Measurements from ENCODE around the gene IFRD2. TPM values are rescaled to one million over a fixed set of nuclear protein-coding genes. Genes with fewer than 3 reads are reported as not detected.
A peak's percentile ranks its signal among the peaks of the same experiment; 100 is the strongest.

The IFRD2 gene
- total RNA-seq, 8 experiments from 2014 or later, result 13.3 to 111 (median 24.8) TPM

DNA sequence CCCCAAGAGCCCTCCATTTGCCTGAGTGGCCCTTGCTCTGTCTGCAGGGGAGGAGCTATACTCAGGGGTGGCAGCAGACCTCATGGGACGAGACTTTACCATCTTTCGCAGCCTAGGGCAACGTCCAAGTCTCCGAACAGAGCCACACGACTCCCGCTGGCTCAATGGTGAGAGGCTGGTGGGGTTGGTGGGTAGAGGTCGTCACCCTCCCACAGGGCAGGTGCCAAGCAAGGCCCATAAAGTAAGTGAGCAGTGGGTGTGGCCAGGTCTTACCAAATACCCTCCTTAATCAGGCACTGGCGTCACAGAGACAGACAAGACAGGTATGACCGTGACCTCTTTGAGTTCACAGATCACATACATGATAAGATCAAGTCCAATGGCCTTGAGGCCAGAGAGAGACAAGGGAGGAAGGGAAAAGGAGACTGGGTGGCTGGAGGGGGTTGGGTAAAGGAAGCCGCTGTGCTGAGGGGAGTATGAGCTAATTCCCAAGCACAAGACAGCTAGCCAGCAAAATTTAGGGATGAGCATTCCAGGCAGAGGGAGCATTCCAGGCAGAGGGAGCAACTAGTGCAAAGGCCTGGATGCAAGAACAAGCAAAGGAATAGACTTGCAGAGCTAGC, 20.8 kb downstream of the IFRD2 start:
- 0 to 97% (median 67%) methylated on average over 1 to 6 of the region's 10 CpGs; no CpG with 5 or more reads in 5 of the 10 experiments for WGBS, 10 experiments
- ATAC-seq (replicated peaks in 6 of 8), result no peak
- in situ Hi-C loops (cut with MboI; ENCODE audit: low pct_unique_long_range_greater_than_20kb in 2 of 9, low sequenced_read_pairs in 9 of 9, unreplicated experiment in 9 of 9), result loop anchor here in 2 of 9 experiments (10.0 kb wide), 1 partner anchor 77 kb away; the partner anchor contains the start of gene GNAT1 (in 2 of the 2)
- no peak overlapping the region for H3K4me3 ChIP-seq
- peaks cover 22 to 39% of the 10 kb centered on the region in 2 donors for H3K4me1 ChIP-seq (replicated peaks in 1 of 2)
- H3K27ac ChIP-seq, result no peak overlapping the region

- Histone ChIP-seq H3K4me1 (replicated peaks in 1 of 2) (peaks cover 27 to 47% of the 10 kb centered on the region in 2 donors), H3K4me3 (no peak overlapping the region), H3K27ac (no peak overlapping the region)
- WGBS, 10 experiments, result 20 to 100% methylated on average over 1 to 3 of the region's 19 CpGs; no CpG with 5 or more reads in 8 of the 10 experiments
- in situ Hi-C loops (cut with MboI; ENCODE audit: low pct_unique_long_range_greater_than_20kb in 2 of 9, low sequenced_read_pairs in 9 of 9, unreplicated experiment in 9 of 9), result loop anchor here in 2 of 9 experiments (10.0 kb wide), 1 partner anchor 76 kb away; the partner anchor contains the start of gene GNAT1 (in 2 of the 2)
- no peak for ATAC-seq (replicated peaks in 6 of 8)
These were observed 21.6 kb downstream of the IFRD2 start for GRCh38 chr3:50270422-50271224.

- in situ Hi-C loops (cut with MboI; ENCODE audit: low pct_unique_long_range_greater_than_20kb in 2 of 9, low sequenced_read_pairs in 9 of 9, unreplicated experiment in 9 of 9), result loop anchor here in 2 of 9 experiments (10.0 kb wide), 1 partner anchor 75 kb away; the partner anchor contains the start of gene GNAT1 (in 2 of the 2)
- no peak overlapping the region for H3K4me3 ChIP-seq
- ATAC-seq (replicated peaks in 6 of 8), result peak in 1 of 8 experiments; percentile 3
- H3K27ac ChIP-seq, result no peak overlapping the region
- WGBS, 10 experiments, result 90 to 100% (median 100%) methylated on average over 1 to 3 of the region's 8 CpGs; no CpG with 5 or more reads in 7 of the 10 experiments
- H3K4me1 ChIP-seq (replicated peaks in 1 of 2), result peaks cover 34 to 53% of the 10 kb centered on the region in 2 donors
These were observed 22.2 kb downstream of the IFRD2 start for GRCh38 chr3:50269977-50270413.

DNA sequence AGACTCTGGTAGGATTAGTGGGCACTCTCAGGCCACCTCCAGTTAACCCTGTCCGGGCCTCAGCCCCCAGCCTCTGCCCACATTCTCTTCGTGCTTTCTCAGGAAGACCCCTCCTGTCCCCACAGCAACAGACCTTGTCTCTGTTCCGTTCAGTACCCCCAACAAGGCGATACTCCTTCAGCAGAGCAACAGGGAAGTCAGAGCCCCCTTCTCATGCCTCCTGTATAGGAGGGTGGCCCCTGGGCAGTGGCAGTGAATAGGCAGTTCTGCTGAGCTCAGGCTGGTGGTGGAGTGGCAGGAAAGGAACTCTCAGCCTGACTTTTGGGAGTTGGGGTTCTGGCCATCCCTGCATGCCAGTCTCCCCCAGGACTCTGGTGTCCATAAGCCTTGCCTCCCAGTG, 22.8 kb downstream of the IFRD2 start:
- no peak overlapping the region for H3K27ac ChIP-seq
- H3K4me1 ChIP-seq (replicated peaks in 1 of 2), result peaks cover 38 to 57% of the 10 kb centered on the region in 2 donors
- H3K4me3 ChIP-seq, result no peak overlapping the region
- whole genome bisulfite sequencing, 10 experiments, result 73 to 100% methylated on average over 1 to 2 of the region's 4 CpGs; no CpG with 5 or more reads in 8 of the 10 experiments
- ATAC-seq (replicated peaks in 6 of 8), result no peak
- in situ Hi-C loops (cut with MboI; ENCODE audit: low pct_unique_long_range_greater_than_20kb in 2 of 9, low sequenced_read_pairs in 9 of 9, unreplicated experiment in 9 of 9), result no loop called here

- in situ Hi-C loops (cut with MboI; ENCODE audit: low pct_unique_long_range_greater_than_20kb in 2 of 9, low sequenced_read_pairs in 9 of 9, unreplicated experiment in 9 of 9), result no loop called here
- peak in 3 of 8 experiments; percentile 35 to 42 (median 39) for ATAC-seq (replicated peaks in 6 of 8)
- WGBS, 10 experiments, result 100% methylated on average over 2 of the region's 21 CpGs; no CpG with 5 or more reads in 9 of the 10 experiments
- Histone ChIP-seq H3K4me1 (replicated peaks in 1 of 2) (peaks cover 43 to 63% of the 10 kb centered on the region in 2 donors), H3K27ac (no peak within 1 kb of the TSS), H3K4me3 (no peak within 1 kb of the TSS)
These were observed 23.4 kb downstream of the IFRD2 start, which contains the start of gene SEMA3B for GRCh38 chr3:50268703-50269451. Gene SEMA3B (plus strand): TSS chr3:50269147. CDS start chr3:50269241, 94 bp downstream.

GRCh38 chr3:50268276-50268675, 24.0 kb downstream of the IFRD2 start:
- ATAC-seq (replicated peaks in 6 of 8), result peak in 2 of 8 experiments; percentile 1 to 3
- 0 to 80% (median 80%) methylated on average over 1 to 3 of the region's 3 CpGs; no CpG with 5 or more reads in 7 of the 10 experiments for WGBS, 10 experiments
- Histone ChIP-seq H3K4me3 (no peak overlapping the region), H3K4me1 (replicated peaks in 1 of 2) (peaks cover 46 to 67% of the 10 kb centered on the region in 2 donors), H3K27ac (no peak overlapping the region)
- in situ Hi-C loops (cut with MboI; ENCODE audit: low pct_unique_long_range_greater_than_20kb in 2 of 9, low sequenced_read_pairs in 9 of 9, unreplicated experiment in 9 of 9), result no loop called here

DNA sequence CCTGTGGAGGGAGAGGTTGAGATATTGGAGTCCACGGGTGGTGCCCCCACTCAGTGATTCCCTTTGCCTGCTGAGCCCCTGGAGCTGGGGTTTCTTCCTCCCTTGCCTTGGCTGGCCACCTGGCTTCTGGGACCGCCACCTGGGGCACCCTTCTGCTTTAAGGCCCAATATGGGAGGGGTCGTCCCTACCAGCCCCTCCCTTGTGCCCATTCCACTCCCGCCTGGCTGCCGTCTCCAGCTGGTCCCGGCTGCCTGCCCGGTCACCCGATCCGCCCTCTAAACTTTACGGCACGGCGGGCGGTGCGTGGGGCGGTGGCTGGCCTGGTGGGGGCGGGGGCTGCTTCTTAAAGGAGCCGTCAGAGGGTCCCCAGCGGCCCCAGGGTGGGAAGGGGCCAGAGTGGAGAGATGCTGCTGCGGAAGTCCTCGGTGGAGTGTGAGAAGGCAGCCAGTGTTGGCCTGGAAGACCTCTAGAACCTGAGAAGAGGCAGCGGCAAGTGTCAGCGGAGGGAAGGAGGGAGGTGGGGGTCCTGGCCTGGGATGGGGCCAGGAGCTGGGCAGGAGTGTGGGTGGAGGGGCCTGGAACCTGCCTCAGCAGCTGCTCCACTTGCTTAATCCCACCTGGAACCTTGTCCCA, 24.8 kb downstream of the IFRD2 start:
- Histone ChIP-seq H3K27ac (no peak overlapping the region), H3K4me1 (replicated peaks in 1 of 2) (peaks cover 42 to 60% of the 10 kb centered on the region in 2 donors), H3K4me3 (peak overlapping the region in 1 of 5 donors; percentile 6)
- peak in 3 of 8 experiments; percentile 1 to 5 (median 3) for ATAC-seq (replicated peaks in 6 of 8)
- WGBS, 10 experiments, result 15 to 40% (median 33%) methylated on average over 1 to 4 of the region's 22 CpGs; no CpG with 5 or more reads in 7 of the 10 experiments
- in situ Hi-C loops (cut with MboI; ENCODE audit: low pct_unique_long_range_greater_than_20kb in 2 of 9, low sequenced_read_pairs in 9 of 9, unreplicated experiment in 9 of 9), result no loop called here

DNA sequence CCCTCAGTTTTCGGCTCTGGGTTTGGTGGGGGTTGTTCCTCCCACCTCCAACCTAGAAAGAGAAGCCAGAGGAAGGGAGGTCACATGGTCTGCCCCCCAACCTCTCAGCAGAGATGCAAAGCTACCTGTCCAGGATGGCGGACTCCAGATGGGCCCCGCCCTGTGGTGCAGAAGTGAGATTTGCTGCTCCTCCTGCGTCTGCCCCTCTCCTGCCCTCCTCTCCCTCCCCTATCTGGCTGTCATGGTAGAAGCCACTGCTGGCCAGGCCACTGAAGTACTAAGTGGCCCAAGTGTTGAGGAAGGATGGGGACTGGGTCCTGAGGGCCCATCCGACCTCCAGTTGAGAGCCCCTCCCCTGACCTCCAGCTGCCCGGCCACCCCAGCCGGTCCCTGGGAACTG, 25.4 kb downstream of the IFRD2 start:
- in situ Hi-C loops (cut with MboI; ENCODE audit: low pct_unique_long_range_greater_than_20kb in 2 of 9, low sequenced_read_pairs in 9 of 9, unreplicated experiment in 9 of 9), result no loop called here
- Histone ChIP-seq H3K4me3 (no peak overlapping the region), H3K27ac (no peak overlapping the region), H3K4me1 (replicated peaks in 1 of 2) (peaks cover 40 to 58% of the 10 kb centered on the region in 2 donors)
- 0% methylated on average over 1 of the region's 7 CpGs; no CpG with 5 or more reads in 9 of the 10 experiments for WGBS, 10 experiments
- ATAC-seq (replicated peaks in 6 of 8), result no peak

GRCh38 chr3:50266017-50266416, 26.2 kb downstream of the IFRD2 start:
- ATAC-seq (replicated peaks in 6 of 8), result no peak
- no peak overlapping the region for H3K27ac ChIP-seq
- in situ Hi-C loops (cut with MboI; ENCODE audit: low pct_unique_long_range_greater_than_20kb in 2 of 9, low sequenced_read_pairs in 9 of 9, unreplicated experiment in 9 of 9), result no loop called here
- peaks cover 41 to 61% of the 10 kb centered on the region in 2 donors for H3K4me1 ChIP-seq (replicated peaks in 1 of 2)
- 17 to 100% (median 62%) methylated on average over 1 to 4 of the region's 6 CpGs; no CpG with 5 or more reads in 5 of the 10 experiments for WGBS, 10 experiments
- no peak overlapping the region for H3K4me3 ChIP-seq

- Histone ChIP-seq H3K4me1 (replicated peaks in 1 of 2) (peaks cover 46 to 66% of the 10 kb centered on the region in 2 donors), H3K27ac (peak overlapping the region; percentile 80 to 82), H3K4me3 (no peak overlapping the region)
- in situ Hi-C loops (cut with MboI; ENCODE audit: low pct_unique_long_range_greater_than_20kb in 2 of 9, low sequenced_read_pairs in 9 of 9, unreplicated experiment in 9 of 9), result no loop called here
- no CpG with 5 or more reads among the region's 1 CpG for WGBS, 10 experiments
- ATAC-seq (replicated peaks in 6 of 8), result no peak
These were observed 26.7 kb downstream of the IFRD2 start for GRCh38 chr3:50265571-50265970.

DNA sequence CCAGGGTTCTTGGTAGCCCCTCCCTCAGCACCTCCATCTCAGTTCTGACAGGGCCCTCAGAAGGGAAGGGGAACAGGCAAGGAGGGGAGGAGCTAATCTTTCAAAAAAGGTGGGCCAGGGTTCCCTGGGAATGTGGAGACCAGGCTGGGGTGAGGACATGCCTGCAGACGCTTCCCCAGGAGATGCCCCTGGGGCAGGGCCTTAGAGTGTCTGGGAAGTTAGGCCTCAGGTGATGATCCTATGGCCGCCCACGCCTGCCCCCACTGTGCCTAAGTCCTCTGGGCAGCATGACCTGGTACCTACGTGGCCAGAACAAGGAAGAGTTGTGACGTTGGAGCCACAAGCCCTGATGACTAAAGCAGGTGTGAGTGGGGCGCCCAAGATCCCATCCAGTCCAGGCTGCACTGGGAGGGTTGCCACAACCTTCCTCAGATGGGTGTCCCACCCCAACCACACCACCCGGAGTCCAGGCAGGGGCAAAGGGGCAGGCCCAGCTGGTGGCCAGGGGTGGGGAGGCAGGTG, 27.2 kb downstream of the IFRD2 start:
- Histone ChIP-seq H3K27ac (peak overlapping the region; percentile 80 to 82), H3K4me1 (replicated peaks in 1 of 2) (peaks cover 50 to 70% of the 10 kb centered on the region in 2 donors), H3K4me3 (no peak overlapping the region)
- WGBS, 10 experiments, result no CpG with 5 or more reads among the region's 7 CpGs
- no peak for ATAC-seq (replicated peaks in 6 of 8)
- in situ Hi-C loops (cut with MboI; ENCODE audit: low pct_unique_long_range_greater_than_20kb in 2 of 9, low sequenced_read_pairs in 9 of 9, unreplicated experiment in 9 of 9), result no loop called here
